Thoracic aorta (tissue), 2 donors: ENCODE data around the gene WNK1. TPM values are rescaled to one million over a fixed set of nuclear protein-coding genes. Genes with fewer than 3 reads are reported as not detected.
"Not testable (repeated sequence)": the region's sequence is repeated elsewhere in the genome, so short reads cannot be mapped to it uniquely, and the experiment has no call there.

Source experiments
- ATAC-seq: fragments of 150-250 bp; one replicate; pipeline ENCODE4 v1.8.0; 2017; ENCODE audit warnings: low read depth; ENCODE audit not compliant: insufficient number of reproducible peaks, low FRiP score
- DNase-seq: peaks from one replicate; pipeline ENCODE4 v3.0.0-alpha.2; 2020; ENCODE audit warnings: low spot score
- H3K27ac ChIP-seq, 2 donors: fragments of 200-600 bp; sonication (generic); 1 replicate in 1 of 2; 2 replicates in 1 of 2; pipeline ENCODE4 v1.5.1; 2016; ENCODE audit warnings: mild to moderate bottlenecking in 2 of 2, moderate library complexity in 2 of 2
- H3K27me3 ChIP-seq: fragments of 200-600 bp; sonication (generic); replicated peaks from 2 replicates; pipeline ENCODE4 v1.6.0; 2016; ENCODE audit warnings: mild to moderate bottlenecking; ENCODE audit not compliant: insufficient read depth
- H3K36me3 ChIP-seq: fragments of 200-600 bp; sonication (generic); one replicate; pipeline ENCODE4 v1.5.1; 2016
- H3K4me1 ChIP-seq, 2 donors: fragments of 200-600 bp; sonication (generic); 1 replicate in 1 of 2; 2 replicates in 1 of 2; pipeline versions ENCODE4 v1.5.1 to v1.6.0; 2016; ENCODE audit warnings: low read depth in 2 of 2, mild to moderate bottlenecking in 1 of 2; ENCODE audit not compliant: control insufficient read depth in 1 of 2
- H3K4me3 ChIP-seq: fragments of 200-600 bp; sonication (generic); 2 replicates; pipeline ENCODE4 v1.5.1; 2016; ENCODE audit warnings: mild to moderate bottlenecking
- H3K9me3 ChIP-seq: fragments of 200-600 bp; sonication (generic); 2 replicates; pipeline ENCODE4 v1.5.1; 2016
- total RNA-seq, 2 donors: library from RNA; depleted of rRNA; stranded (reverse); fragments of >200 nt; gene quantifications; one replicate each; pipeline versions ENCODE4 v1.1.0 to v1.2.3, GENCODE V29; 2016
- TF ChIP-seq, protein P1 (sequence below): fragments of 200-600 bp; sonication (generic); IDR thresholded peaks from one replicate; pipeline ENCODE4 v1.5.1; 2019; ENCODE audit warnings: antibody characterized with exemption

Gene WNK1
- total RNA-seq, 2 donors from 2014 or later = 191 to 197 TPM

- no peak overlapping the region for H3K27ac ChIP-seq
- H3K4me3 ChIP-seq = no peak overlapping the region
- no peaks in the 10 kb centered on the region for H3K9me3 ChIP-seq
- DNase-seq (no peak), ATAC-seq (no peak)
- H3K36me3 ChIP-seq = peaks cover 7% of the 10 kb centered on the region
- H3K4me1 ChIP-seq = peaks cover 8 to 25% of the 10 kb centered on the region in 2 donors
- H3K27me3 ChIP-seq = no peaks in the 10 kb centered on the region
- TF ChIP-seq, protein P1, sequence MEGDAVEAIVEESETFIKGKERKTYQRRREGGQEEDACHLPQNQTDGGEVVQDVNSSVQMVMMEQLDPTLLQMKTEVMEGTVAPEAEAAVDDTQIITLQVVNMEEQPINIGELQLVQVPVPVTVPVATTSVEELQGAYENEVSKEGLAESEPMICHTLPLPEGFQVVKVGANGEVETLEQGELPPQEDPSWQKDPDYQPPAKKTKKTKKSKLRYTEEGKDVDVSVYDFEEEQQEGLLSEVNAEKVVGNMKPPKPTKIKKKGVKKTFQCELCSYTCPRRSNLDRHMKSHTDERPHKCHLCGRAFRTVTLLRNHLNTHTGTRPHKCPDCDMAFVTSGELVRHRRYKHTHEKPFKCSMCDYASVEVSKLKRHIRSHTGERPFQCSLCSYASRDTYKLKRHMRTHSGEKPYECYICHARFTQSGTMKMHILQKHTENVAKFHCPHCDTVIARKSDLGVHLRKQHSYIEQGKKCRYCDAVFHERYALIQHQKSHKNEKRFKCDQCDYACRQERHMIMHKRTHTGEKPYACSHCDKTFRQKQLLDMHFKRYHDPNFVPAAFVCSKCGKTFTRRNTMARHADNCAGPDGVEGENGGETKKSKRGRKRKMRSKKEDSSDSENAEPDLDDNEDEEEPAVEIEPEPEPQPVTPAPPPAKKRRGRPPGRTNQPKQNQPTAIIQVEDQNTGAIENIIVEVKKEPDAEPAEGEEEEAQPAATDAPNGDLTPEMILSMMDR = no peak
Observed at GRCh38 chr12:765840-766239, 13.5 kb downstream of the WNK1 start.

- H3K4me1 ChIP-seq = peaks cover 13 to 20% of the 10 kb centered on the region in 2 donors
- no peak for ATAC-seq
- no peak for DNase-seq
Observed at GRCh38 chr12:768434-768833, 16.1 kb downstream of the WNK1 start.

GRCh38 chr12:770479-770878 lies 18.1 kb downstream of the WNK1 start:
- Histone ChIP-seq H3K4me3 (no peak overlapping the region), H3K27me3 (no peaks in the 10 kb centered on the region), H3K9me3 (no peaks in the 10 kb centered on the region), H3K27ac (no peak overlapping the region), H3K36me3 (no peaks in the 10 kb centered on the region), H3K4me1 (peaks cover 19 to 29% of the 10 kb centered on the region in 2 donors)
- no peak for DNase-seq
- TF ChIP-seq, protein P1 = no peak
- no peak for ATAC-seq

More at GRCh38 chr12:768434-768833, 16.1 kb downstream of the WNK1 start:
- Histone ChIP-seq H3K27me3 (no peaks in the 10 kb centered on the region), H3K9me3 (no peaks in the 10 kb centered on the region), H3K4me3 (no peak overlapping the region), H3K27ac (no peak overlapping the region), H3K36me3 (no peaks in the 10 kb centered on the region)
- TF ChIP-seq, protein P1 = no peak

DNA sequence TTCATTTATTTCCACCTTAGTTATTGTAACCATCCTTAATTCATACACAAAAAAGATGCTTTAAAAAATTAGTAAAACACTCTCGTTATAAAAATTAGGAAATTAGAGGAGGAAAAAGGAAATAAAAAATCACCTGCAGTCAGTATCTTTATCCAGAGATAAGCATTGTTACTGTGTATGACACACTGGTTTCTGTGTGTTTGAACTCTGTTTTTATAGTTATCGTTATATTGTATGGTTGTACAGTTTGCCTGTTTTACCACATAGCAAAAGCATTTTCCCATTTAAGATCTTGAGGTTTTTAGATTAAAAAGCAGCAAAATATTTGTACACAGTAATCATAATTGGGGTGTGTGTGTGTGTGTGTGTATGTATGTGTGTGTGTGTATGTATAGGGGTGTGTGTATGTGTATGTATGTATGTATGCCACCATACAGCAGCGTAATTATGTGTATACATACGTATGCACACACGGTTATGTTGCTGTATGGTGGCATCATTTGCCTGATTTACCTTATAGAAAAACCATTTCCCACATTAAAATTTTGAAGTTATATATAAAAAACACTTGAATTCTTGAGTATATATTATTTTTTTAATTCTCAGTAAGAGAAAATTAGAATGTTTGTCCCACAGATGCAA lies 19.8 kb downstream of the WNK1 start:
- no peak overlapping the region for H3K4me3 ChIP-seq
- TF ChIP-seq, protein P1 = no peak
- no peak for DNase-seq
- no peaks in the 10 kb centered on the region for H3K36me3 ChIP-seq
- no peaks in the 10 kb centered on the region for H3K9me3 ChIP-seq
- no peaks in the 10 kb centered on the region for H3K27me3 ChIP-seq
- ATAC-seq = no peak
- H3K27ac ChIP-seq = no peak overlapping the region
- H3K4me1 ChIP-seq = peaks cover 19 to 38% of the 10 kb centered on the region in 2 donors

DNA sequence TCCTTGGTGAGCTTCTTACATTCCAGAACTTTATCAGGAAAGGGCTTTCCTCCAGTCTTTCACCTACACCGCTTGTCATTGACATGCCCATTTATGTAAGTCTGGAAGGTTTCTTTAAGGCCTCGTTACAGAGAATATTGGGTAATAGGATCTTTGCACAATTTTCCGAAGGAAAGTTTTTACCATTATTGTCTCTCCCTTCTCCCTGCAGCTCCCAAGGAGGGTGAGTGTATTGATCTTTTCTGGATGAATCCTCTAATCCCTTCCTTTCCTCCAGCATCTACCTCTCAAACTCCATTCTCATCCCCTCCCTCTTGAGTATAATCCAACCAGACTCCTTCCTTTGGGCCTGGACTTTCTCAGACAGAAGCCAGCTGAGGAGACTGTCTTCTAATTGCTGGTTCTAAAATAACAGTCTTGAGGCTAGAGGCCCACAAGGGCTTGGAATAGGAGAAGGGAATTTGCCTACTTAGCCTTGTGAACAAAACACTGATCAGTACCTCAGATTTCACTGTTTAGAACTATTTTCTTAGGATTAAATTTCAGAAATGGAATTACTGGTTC lies 21.8 kb downstream of the WNK1 start:
- ATAC-seq (no peak), DNase-seq (no peak)
- no peaks in the 10 kb centered on the region for H3K9me3 ChIP-seq
- H3K36me3 ChIP-seq = no peaks in the 10 kb centered on the region
- TF ChIP-seq, protein P1 = no peak
- H3K4me1 ChIP-seq = peaks cover 28 to 51% of the 10 kb centered on the region in 2 donors
- H3K27ac ChIP-seq = no peak overlapping the region
- H3K27me3 ChIP-seq = no peaks in the 10 kb centered on the region
- no peak overlapping the region for H3K4me3 ChIP-seq

DNA sequence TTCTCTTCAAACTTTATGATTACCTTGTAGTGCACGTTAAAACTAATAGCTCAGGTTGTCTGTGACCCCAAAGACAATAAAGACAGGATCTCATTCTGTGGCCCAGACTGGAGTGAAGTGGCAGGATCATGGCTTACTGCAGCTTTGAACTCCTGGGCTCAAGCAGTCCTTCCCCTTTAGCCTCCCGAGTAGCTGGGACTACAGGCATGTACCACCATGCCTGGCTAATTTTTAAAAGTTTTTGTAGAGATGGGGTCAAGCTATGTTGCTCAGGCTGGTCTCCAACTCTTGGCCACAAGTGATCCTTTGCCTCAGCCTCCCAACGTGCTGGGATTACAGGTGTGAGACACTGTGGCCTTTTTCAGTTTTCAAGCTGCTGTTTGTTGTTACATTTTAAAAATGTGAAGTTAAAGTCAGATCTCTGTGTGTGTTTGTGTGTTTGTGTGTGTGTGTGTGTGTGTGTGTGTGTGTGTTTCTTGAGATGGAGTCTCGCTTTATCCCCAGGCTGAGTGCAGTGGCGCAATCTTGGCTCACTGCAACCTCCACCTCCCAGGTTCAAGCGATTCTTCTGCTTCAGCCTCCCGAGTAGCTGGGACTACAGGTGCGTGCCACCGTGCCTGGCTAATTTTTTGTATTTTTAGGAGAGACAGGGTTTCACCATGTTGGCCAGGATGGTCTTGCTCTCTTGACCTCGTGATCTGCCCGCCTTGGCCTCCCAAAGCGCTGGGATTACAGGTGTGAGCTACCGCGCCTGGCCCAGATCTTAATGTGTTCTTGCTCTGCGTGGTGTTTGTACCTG lies 23.8 kb downstream of the WNK1 start:
- not testable (repeated sequence) for H3K9me3 ChIP-seq, H3K27me3 ChIP-seq, H3K4me3 ChIP-seq, H3K27ac ChIP-seq, DNase-seq, H3K36me3 ChIP-seq, ATAC-seq
- peaks cover 40 to 65% of the 10 kb centered on the region in 2 donors for H3K4me1 ChIP-seq

DNA sequence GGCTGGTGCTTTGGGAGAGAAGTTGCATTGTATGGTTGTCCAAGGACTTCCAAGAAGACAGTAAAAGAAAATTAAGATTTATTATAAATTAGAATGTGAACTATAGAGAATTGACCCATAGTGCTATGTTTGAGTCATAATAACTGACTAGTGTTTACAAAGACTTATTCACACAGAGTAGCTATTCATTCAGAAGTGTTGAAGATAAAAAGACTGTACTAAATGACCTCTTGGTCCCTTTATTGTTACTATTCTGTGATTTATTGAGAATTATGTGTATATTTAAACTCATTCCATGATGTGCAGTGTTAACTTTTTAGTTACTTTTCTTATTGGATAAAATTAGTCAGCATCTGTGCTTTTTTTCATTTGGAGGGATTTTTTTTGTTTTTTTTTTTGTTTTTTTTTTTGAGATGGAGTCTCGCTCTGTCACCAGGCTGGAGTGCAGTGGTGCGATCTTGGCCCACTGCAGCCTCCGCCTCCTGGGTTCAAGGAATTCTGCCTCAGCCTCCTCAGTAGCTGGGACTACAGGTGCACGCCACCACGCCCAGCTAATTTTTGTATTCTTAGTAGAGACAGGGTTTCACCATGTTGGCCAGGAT lies 24.5 kb downstream of the WNK1 start:
- not testable (repeated sequence) for H3K27ac ChIP-seq, H3K27me3 ChIP-seq, ATAC-seq, H3K4me3 ChIP-seq, H3K36me3 ChIP-seq, DNase-seq, H3K9me3 ChIP-seq
- H3K4me1 ChIP-seq = peaks cover 39 to 68% of the 10 kb centered on the region in 2 donors
